Neural progenitor cell (in vitro differentiated cells): ENCODE results near the gene PELO.

Source experiments
- EZH2 ChIP-seq: fragments of 200-600 bp; sonication (generic); IDR thresholded peaks from 2 replicates; pipeline ENCODE4 v1.6.1; 2017; ENCODE audit warnings: antibody characterized with exemption, mild to moderate bottlenecking, moderate library complexity
- EZH2phosphoT487 ChIP-seq: fragments of 200-600 bp; sonication (generic); IDR thresholded peaks from 2 replicates; pipeline ENCODE4 v1.6.1; 2017; ENCODE audit warnings: antibody characterized with exemption
- TF ChIP-seq, protein P1 (sequence below): fragments of 200-600 bp; sonication (generic); IDR thresholded peaks from 2 replicates; pipeline ENCODE4 v1.5.1; 2017; ENCODE audit warnings: antibody characterized with exemption, mild to moderate bottlenecking

- no peak for TF ChIP-seq EZH2phosphoT487
- no peak for TF ChIP-seq EZH2
- TF ChIP-seq, protein P1, sequence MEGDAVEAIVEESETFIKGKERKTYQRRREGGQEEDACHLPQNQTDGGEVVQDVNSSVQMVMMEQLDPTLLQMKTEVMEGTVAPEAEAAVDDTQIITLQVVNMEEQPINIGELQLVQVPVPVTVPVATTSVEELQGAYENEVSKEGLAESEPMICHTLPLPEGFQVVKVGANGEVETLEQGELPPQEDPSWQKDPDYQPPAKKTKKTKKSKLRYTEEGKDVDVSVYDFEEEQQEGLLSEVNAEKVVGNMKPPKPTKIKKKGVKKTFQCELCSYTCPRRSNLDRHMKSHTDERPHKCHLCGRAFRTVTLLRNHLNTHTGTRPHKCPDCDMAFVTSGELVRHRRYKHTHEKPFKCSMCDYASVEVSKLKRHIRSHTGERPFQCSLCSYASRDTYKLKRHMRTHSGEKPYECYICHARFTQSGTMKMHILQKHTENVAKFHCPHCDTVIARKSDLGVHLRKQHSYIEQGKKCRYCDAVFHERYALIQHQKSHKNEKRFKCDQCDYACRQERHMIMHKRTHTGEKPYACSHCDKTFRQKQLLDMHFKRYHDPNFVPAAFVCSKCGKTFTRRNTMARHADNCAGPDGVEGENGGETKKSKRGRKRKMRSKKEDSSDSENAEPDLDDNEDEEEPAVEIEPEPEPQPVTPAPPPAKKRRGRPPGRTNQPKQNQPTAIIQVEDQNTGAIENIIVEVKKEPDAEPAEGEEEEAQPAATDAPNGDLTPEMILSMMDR: no peak
Measured at GRCh38 chr5:52800394-52801213, 12.9 kb downstream of the PELO start.
